Stimulated activated CD8-positive, alpha-beta memory T cell treated with anti-CD3 and anti-CD28 coated beads, Interleukin-7, amount 100 ng/mL, for 1 hour (primary cell): ENCODE measurements around the gene METTL25B.

Experiments used
- DNase-seq, 2 donors: peaks; one replicate each; pipeline ENCODE4 v3.0.0-alpha.2; 2020; ENCODE audit warnings: low read depth in 2 of 2

Gene METTL25B

GRCh38 chr1:156727926-156728598 is at the start of gene METTL25B:
Gene METTL25B (plus strand): TSS chr1:156728469. CDS start chr1:156729105, 636 bp downstream.
- peak in 1 of 2 donors; percentile 49 for DNase-seq

GRCh38 chr1:156680056-156680455 is 48.2 kb upstream of the METTL25B start:
- DNase-seq, result no peak

DNA sequence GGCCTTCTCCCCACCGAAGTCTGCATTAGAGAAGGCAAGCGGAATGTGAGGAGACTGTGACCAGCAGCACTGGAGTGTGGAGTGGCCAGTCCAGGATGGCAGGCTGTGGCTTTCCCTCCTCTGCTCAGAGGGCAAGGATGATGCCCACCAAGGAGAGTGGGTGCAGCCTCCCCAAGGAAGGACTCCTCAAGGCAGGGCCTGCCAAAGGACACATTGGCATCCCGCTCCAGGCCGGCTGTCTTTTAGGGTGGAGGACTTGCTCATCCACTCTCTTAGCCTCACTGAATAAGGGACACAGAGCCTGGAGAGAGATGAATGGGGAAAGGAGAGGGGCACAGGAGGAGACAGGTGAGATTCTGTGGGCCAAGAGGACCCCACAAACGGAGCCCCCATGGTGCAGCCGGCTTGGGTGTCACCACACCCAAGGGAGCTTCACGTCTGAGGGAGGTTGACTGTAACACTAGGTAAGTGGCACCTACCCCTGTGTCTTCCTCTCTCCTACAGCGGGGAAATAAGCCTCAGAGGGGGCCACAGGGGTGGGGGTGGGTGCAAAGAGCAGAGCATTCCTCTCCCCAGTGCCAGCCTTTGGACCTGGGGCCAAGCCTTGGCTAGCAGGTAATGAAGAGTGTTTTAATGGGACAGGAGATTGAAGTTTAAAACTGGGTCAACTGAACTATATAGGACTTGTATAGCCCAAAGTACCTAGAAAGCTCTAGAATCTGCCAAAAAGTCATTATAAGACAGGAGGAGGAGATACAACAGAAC is 46.9 kb upstream of the METTL25B start:
- no peak for DNase-seq

GRCh38 chr1:156682166-156682890 is 45.9 kb upstream of the METTL25B start:
- DNase-seq, result no peak

- no peak for DNase-seq
These were observed 44.0 kb upstream of the METTL25B start for GRCh38 chr1:156684227-156684782.

DNA sequence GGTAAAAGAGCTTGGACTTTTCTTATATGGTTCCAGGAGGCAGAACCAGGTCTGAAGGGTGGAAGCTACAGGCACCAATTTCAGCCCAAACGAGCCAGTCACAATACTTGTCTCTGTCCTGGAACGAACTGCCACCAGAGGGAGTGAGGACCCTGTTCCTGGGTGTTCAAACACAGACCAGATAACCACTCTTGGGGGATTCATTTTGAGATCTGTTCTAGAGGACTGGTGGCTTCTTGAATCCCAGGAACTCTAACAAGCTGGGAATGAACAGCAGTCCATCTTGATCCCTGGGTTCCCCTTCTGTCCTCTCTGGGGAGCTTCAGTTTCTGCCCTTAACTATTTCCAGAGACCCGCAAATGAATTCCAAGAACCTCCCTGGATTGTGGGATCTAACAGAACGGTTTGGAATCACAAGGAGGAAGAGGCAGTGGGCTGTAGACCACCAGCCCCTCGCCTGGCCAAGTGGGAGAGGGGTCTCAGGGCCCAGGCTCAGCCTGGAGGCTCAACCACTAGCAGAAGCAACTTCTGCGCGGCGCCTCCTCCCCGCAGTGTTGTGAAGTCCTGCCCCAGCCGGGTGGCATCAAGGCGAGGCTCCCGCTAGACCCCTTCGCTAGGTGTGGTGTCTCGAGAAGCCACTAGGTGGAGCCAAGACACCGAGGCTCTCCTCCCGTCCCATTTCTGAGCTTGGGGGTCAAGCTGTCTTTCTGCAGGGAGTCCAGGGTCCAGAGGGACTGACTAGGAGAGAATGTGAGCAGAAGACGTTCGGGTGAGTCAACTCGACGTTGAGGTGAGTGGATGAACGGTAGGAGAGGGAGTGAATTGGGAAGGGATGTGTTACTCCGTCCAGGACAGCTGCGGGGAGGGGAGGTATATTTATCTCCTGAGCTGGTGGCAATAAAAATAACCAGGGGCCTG is 39.0 kb upstream of the METTL25B start:
- DNase-seq, result peak; percentile 48 to 52

GRCh38 chr1:156689953-156690674 is 38.2 kb upstream of the METTL25B start:
- DNase-seq, result no peak

GRCh38 chr1:156690675-156691036 is 37.6 kb upstream of the METTL25B start:
- no peak for DNase-seq

DNA sequence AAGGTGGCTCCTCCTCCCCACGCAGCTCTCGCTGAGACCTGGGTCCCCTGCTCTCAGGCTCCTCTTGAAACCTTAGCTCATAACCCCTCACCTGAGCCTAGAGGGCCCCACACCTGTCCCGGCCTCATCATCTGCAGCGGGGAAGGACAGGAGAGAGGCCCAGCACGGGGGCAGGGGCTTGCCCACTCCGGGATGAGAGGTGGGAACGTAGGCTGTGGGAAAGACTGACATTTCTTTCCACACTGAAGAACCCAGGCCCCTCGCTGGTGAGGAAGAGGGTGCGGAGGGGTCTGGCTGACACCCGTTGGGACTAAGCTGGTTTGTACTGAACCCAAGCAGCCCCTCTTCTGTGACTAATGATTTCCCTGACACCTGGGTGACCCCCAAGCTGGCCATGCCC is 37.1 kb upstream of the METTL25B start:
- no peak for DNase-seq

- DNase-seq, result no peak
These were observed 36.4 kb upstream of the METTL25B start for GRCh38 chr1:156691665-156692440.

GRCh38 chr1:156692441-156692924 is 35.8 kb upstream of the METTL25B start:
- no peak for DNase-seq

- no peak for DNase-seq
These were observed 35.1 kb upstream of the METTL25B start for GRCh38 chr1:156692925-156693847.

GRCh38 chr1:156693848-156694689 is 34.2 kb upstream of the METTL25B start:
- DNase-seq, result no peak

- DNase-seq, result no peak
These were observed 33.6 kb upstream of the METTL25B start for GRCh38 chr1:156694690-156694962.

DNA sequence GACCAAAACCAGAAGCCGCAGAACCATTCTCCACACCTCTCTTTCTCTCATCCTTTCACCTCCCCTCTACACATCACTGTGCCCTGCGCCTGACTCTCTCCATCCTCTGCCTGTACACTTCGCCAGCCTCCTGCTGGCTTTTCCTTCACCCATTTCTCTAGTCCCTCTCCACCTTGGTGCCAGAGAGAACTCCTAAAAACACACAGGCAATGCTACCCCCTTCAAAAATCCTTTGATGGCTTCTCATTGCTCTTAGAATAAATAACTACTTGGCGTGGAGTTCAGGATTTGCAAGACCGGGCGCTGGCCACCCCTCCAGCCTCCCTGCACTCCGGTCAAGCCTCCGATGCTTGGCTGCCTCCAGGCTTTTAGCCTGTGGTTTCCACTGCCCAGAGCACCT is 31.5 kb upstream of the METTL25B start:
- no peak for DNase-seq

DNA sequence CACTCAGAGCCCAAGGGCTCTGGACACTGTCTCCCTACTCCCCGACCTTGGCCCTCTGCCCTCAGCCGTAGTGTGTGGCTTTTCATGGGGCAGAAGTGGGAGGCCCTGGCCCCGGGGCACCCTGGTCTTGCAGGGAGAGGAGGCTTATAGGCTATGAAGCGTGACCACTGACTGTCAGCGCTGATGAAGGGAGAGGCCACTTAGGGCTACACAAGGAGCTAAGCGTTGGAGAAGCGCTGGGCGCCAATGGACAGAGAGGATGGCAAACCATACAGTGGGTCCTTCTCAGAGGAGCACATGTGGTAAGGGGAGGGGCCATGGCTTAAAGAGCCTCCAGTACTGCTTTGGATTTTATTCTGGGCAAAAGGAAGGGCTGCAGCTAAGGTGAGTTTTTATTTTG is 30.8 kb upstream of the METTL25B start:
- no peak for DNase-seq

GRCh38 chr1:156698995-156699394 is 29.3 kb upstream of the METTL25B start:
- no peak for DNase-seq
